ENCODE data around the gene GPHN. TPM values are rescaled to one million over a fixed set of nuclear protein-coding genes. Genes with fewer than 3 reads are reported as not detected.

The GPHN gene
- total RNA-seq, 2 donors from 2014 or later = 13.5 to 18.7 TPM

DNA sequence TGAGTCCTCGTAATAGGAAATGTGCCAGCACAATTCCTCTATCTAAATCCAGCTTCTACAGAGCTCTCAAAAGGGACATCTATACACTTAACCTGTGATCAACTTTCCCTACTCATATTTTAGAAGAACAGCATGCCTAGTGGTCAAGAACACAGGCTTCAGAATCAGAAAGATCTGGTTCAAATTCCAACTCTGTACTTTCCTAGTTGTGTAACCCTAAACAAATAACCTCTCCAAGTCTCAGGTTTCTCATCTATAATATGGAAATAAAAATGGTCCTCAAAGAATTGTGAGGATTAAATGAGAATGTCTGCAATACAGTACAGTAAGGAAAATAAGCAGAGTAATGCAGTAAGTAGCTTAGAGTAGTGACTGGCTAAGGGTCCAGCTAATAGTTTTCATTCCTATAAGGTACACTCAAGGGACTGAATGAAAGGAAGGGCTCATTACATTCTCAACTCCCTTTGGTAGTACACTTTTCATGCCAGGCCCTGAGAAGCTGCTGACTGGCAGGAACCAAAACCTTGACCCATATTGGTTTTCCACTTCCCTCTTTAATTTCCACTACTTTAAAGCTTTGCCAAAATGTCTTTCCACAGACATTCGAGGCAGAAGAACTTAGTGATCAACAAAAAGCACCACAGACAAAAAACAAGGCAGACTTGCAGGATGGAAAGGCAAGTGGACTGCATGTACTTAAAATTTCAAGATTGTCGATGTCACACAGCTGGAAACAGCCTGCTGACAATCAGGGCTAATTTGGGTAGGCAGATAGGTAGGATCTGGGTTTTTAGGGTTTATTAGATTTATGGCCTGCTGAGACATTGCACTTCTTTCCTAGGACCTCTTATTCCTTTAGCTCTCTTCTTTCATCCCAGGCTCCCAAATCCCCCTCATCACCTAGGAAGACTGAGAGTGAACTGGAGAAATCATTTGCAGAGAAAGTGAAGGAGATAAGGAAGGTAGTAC is 17.5 kb upstream of the GPHN start:
- 81% methylated on average over 3 of the region's 3 CpGs for WGBS
- no peak overlapping the region for H3K4me3 ChIP-seq
- no peak for DNase-seq (ENCODE audit: low spot score)
- H3K4me1 ChIP-seq (replicated peaks) = no peaks in the 10 kb centered on the region
- TF ChIP-seq POLR2AphosphoS5 (IDR thresholded peaks at IDR 0.05) (no peak), POLR2A (IDR thresholded peaks at IDR 0.05) (no peak), CTCF (IDR thresholded peaks at IDR 0.05) (no peak)
- no peak overlapping the region for H3K27ac ChIP-seq
- H3K27me3 ChIP-seq (replicated peaks; ENCODE audit: insufficient read depth) = no peaks in the 10 kb centered on the region
- no peaks in the 10 kb centered on the region for H3K36me3 ChIP-seq
- H3K9me3 ChIP-seq = no peaks in the 10 kb centered on the region
- intact Hi-C loops (cut with DNase I) = no loop called here

- Histone ChIP-seq H3K4me1 (replicated peaks) (no peaks in the 10 kb centered on the region), H3K9me3 (no peaks in the 10 kb centered on the region), H3K4me3 (no peak overlapping the region), H3K27me3 (replicated peaks; ENCODE audit: insufficient read depth) (no peaks in the 10 kb centered on the region), H3K27ac (no peak overlapping the region), H3K36me3 (no peaks in the 10 kb centered on the region)
- intact Hi-C loops (cut with DNase I) = no loop called here
- TF ChIP-seq CTCF (IDR thresholded peaks at IDR 0.05) = no peak
- TF ChIP-seq POLR2AphosphoS5 (IDR thresholded peaks at IDR 0.05) = no peak
- no peak for TF ChIP-seq POLR2A (IDR thresholded peaks at IDR 0.05)
- DNase-seq (ENCODE audit: low spot score) = no peak
These were observed 14.2 kb upstream of the GPHN start for GRCh38 chr14:66493750-66494149.

- Histone ChIP-seq H3K36me3 (no peaks in the 10 kb centered on the region), H3K9me3 (no peaks in the 10 kb centered on the region), H3K27me3 (replicated peaks; ENCODE audit: insufficient read depth) (no peaks in the 10 kb centered on the region), H3K27ac (no peak overlapping the region), H3K4me1 (replicated peaks) (no peaks in the 10 kb centered on the region), H3K4me3 (no peak overlapping the region)
- intact Hi-C loops (cut with DNase I) = no loop called here
- DNase-seq (ENCODE audit: low spot score) = peak; percentile 44
- TF ChIP-seq POLR2AphosphoS5 (IDR thresholded peaks at IDR 0.05) (peak; percentile 54), CTCF (IDR thresholded peaks at IDR 0.05) (peak; percentile 25 to 71 (median 70)), POLR2A (IDR thresholded peaks at IDR 0.05) (no peak)
- WGBS = 1% methylated on average over 4 of the region's 4 CpGs
These were observed 12.5 kb upstream of the GPHN start for GRCh38 chr14:66495218-66496098.

DNA sequence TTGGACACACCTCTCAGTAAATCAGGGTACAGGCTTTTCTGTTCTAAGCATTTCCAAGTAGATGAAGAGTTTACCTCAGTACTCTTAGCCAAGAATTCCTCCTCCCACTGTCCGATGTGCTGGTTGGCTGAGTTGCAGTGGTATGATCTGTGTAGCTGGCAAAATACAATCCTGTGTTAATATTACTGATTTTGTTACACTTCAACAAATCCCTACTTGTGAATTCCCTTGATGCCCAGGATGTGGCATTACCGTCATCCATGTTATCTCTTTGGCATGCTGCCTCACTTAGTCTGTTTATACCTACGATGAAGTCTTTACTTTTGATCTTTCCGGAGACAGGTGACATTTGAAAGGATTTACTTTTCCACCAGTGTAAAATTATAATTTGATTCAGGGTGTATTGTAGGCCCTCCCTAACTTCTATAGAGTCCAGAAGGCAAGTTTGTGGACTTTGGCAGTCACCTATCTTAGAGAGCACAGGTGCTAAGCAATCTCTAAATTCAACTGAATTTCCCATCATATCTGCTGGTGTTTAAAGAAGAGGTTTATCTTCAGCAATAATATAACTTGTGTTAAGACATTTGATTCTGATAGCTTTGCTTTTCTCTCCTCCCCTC is 11.6 kb upstream of the GPHN start:
- Histone ChIP-seq H3K27ac (no peak overlapping the region), H3K27me3 (replicated peaks; ENCODE audit: insufficient read depth) (no peaks in the 10 kb centered on the region), H3K36me3 (no peaks in the 10 kb centered on the region), H3K9me3 (no peaks in the 10 kb centered on the region), H3K4me1 (replicated peaks) (no peaks in the 10 kb centered on the region), H3K4me3 (no peak overlapping the region)
- 35% methylated on average over 4 of the region's 4 CpGs for WGBS
- no peak for TF ChIP-seq CTCF (IDR thresholded peaks at IDR 0.05)
- no peak for DNase-seq (ENCODE audit: low spot score)
- intact Hi-C loops (cut with DNase I) = no loop called here

All from prostate gland (tissue), 2 donors.